Measurements from ENCODE around the gene ZNF165. TPM values are rescaled to one million over a fixed set of nuclear protein-coding genes. Genes with fewer than 3 reads are reported as not detected.
"Not testable (repeated sequence)": the region's sequence is repeated elsewhere in the genome, so short reads cannot be mapped to it uniquely, and the experiment has no call there.

ZNF165 gene
- 3.7 to 4.6 TPM (median 4.0 TPM) in 3 replicates for total RNA-seq

DNA sequence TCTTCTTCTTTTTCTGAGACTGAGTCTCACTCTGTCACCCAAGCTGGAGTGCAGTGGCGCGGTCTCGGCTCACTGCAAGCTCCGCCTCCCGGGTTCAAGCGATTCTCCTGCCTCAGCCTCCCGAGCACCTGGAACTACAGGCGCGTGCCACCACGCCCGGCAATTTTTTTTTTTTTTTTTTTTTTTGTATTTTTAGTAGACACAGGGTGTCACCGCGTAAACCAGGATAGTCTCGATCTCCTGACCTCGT lies at the start of gene ZNF165:
Gene ZNF165, plus strand, starts transcription at position 188 of the 250 bp plus-strand sequence. CDS start 4,913 bp downstream, outside the sequence.
- DNase-seq (ENCODE audit: low spot score in 2 of 2, unreplicated experiment in 2 of 2); H3K27me3 Mint-ChIP-seq (ENCODE audit: low read depth); H3K9me3 Mint-ChIP-seq: not testable (repeated sequence)
- H3K27ac Mint-ChIP-seq: peak within 1 kb of the TSS; percentile 99
- H3K36me3 Mint-ChIP-seq: peaks cover 12% of the 10 kb centered on the region
- H3K4me1 Mint-ChIP-seq: peaks cover 28% of the 10 kb centered on the region
- H3K4me3 Mint-ChIP-seq: peak within 1 kb of the TSS; percentile 98

DNA sequence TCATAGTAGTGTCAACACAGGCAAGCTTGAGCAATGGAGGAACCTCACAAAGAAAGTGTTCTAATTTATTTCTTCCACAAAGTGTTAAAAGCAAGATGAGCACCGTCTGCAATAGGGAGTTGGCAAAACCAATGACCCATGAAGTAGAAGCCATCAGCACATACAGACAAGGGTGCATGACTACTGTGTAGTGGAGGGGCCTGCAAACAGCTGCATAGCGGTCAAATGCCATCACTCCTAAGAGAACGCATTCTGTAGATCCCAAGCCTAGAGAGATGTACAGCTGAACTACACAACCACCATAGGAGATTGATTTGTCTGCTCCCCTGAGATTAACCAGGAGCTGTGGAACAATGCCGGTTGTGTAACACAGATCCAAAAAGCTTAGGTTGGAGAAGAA lies 26.8 kb upstream of the ZNF165 start:
- TF ChIP-seq, protein P1, sequence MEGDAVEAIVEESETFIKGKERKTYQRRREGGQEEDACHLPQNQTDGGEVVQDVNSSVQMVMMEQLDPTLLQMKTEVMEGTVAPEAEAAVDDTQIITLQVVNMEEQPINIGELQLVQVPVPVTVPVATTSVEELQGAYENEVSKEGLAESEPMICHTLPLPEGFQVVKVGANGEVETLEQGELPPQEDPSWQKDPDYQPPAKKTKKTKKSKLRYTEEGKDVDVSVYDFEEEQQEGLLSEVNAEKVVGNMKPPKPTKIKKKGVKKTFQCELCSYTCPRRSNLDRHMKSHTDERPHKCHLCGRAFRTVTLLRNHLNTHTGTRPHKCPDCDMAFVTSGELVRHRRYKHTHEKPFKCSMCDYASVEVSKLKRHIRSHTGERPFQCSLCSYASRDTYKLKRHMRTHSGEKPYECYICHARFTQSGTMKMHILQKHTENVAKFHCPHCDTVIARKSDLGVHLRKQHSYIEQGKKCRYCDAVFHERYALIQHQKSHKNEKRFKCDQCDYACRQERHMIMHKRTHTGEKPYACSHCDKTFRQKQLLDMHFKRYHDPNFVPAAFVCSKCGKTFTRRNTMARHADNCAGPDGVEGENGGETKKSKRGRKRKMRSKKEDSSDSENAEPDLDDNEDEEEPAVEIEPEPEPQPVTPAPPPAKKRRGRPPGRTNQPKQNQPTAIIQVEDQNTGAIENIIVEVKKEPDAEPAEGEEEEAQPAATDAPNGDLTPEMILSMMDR (IDR thresholded peaks at IDR 0.05; ENCODE audit: unreplicated experiment): no peak
- no peaks in the 10 kb centered on the region for H3K9me3 Mint-ChIP-seq
- DNase-seq (ENCODE audit: low spot score in 2 of 2, unreplicated experiment in 2 of 2): no peak
- H3K36me3 Mint-ChIP-seq: no peaks in the 10 kb centered on the region
- no peak overlapping the region for H3K4me3 Mint-ChIP-seq
- H3K27ac Mint-ChIP-seq: no peak overlapping the region
- no peaks in the 10 kb centered on the region for H3K4me1 Mint-ChIP-seq
- peaks cover 42% of the 10 kb centered on the region for H3K27me3 Mint-ChIP-seq (ENCODE audit: low read depth)

DNA sequence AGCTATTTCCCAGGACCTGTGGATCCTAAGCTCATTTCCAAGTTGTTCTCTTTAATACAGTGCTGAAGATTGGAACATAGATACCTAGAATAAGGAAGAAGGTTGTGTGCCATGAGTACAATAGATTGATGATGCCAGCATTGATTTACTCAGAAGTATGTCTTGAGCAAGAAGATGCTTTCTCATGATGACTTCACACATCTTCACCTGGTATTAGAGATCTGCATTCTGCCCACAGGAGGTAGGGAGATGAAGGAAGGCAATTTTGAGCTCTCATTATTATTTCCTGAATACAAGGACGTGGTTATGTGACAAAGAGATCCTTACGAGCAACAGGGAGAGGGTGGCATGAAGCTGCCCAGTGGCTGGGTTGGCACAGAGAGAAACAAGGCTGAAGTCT lies 20.0 kb upstream of the ZNF165 start:
- no peak for DNase-seq (ENCODE audit: low spot score in 2 of 2, unreplicated experiment in 2 of 2)
- Mint-ChIP-seq H3K4me3 (no peak overlapping the region), H3K4me1 (peaks cover 8% of the 10 kb centered on the region), H3K27me3 (ENCODE audit: low read depth) (peaks cover 12% of the 10 kb centered on the region), H3K9me3 (no peaks in the 10 kb centered on the region), H3K36me3 (no peaks in the 10 kb centered on the region), H3K27ac (no peak overlapping the region)
- TF ChIP-seq, protein P1 (IDR thresholded peaks at IDR 0.05; ENCODE audit: unreplicated experiment): no peak

DNA sequence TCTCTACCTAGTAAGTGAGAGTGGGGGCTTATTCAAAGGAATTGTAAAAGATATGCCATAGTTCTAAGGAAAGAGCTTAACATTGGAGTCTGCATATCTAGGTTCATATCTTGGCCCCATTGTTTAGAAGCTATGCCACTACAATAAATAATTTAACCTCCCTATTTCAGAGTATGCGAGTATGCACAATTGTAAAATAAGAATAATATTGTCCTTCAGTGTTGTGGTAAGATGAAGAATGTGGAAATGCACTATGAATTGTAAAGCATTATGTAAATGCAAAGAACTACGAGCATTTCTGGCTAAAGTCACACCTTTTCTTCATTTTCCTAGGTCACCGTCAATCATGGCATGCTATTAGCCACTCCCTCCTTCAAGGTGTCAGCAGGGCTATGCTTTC lies 16.1 kb upstream of the ZNF165 start:
- H3K9me3 Mint-ChIP-seq: no peaks in the 10 kb centered on the region
- H3K27me3 Mint-ChIP-seq (ENCODE audit: low read depth): peaks cover 32% of the 10 kb centered on the region
- peaks cover 22% of the 10 kb centered on the region for H3K4me1 Mint-ChIP-seq
- no peak overlapping the region for H3K4me3 Mint-ChIP-seq
- TF ChIP-seq, protein P1 (IDR thresholded peaks at IDR 0.05; ENCODE audit: unreplicated experiment): no peak
- no peak overlapping the region for H3K27ac Mint-ChIP-seq
- no peak for DNase-seq (ENCODE audit: low spot score in 2 of 2, unreplicated experiment in 2 of 2)
- H3K36me3 Mint-ChIP-seq: no peaks in the 10 kb centered on the region

DNA sequence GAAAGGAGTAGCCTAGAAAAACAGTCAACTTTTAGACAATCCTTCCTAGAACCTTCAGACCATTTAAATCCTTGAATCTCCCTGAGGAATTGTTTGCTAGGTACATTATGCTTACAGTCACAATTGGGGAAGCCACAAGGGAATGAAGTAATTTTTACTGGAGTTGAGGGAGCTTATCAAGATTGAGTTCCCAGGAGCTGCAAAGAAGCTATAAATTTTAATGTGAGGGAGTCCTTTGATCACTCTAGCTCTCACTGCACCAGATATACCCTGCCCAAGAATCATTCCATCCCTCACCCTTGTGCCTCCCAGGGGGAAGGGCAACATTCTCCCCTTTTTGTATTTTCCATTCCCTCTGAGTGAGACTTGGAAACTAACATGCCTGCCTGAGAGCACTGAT lies 12.3 kb upstream of the ZNF165 start:
- no peaks in the 10 kb centered on the region for H3K9me3 Mint-ChIP-seq
- H3K36me3 Mint-ChIP-seq: no peaks in the 10 kb centered on the region
- peak overlapping the region; percentile 51 for H3K4me3 Mint-ChIP-seq
- H3K4me1 Mint-ChIP-seq: peaks cover 25% of the 10 kb centered on the region
- peaks cover 48% of the 10 kb centered on the region for H3K27me3 Mint-ChIP-seq (ENCODE audit: low read depth)
- no peak for DNase-seq (ENCODE audit: low spot score in 2 of 2, unreplicated experiment in 2 of 2)
- TF ChIP-seq, protein P1 (IDR thresholded peaks at IDR 0.05; ENCODE audit: unreplicated experiment): no peak
- H3K27ac Mint-ChIP-seq: peak overlapping the region; percentile 80

DNA sequence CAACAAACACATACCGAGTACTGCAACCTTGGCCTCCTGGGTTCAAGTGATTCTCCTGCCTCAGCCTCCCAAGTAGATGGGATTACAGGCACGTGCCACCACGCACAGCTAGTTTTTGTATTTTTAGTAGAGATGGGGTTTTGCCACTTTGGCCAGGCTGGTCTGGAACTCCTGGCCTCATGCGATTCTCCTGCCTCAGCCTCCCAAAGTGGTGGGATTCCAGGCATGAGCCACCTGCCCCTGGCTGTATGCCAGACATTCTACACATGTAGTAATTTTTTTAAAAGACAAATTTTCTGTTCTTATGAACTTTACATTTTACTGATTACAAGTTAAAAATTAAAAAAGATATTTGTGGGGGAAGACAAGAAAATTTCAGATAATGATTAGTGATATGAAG lies 9.4 kb upstream of the ZNF165 start:
- not testable (repeated sequence) for H3K36me3 Mint-ChIP-seq; H3K9me3 Mint-ChIP-seq; H3K4me3 Mint-ChIP-seq; DNase-seq (ENCODE audit: low spot score in 2 of 2, unreplicated experiment in 2 of 2); H3K27ac Mint-ChIP-seq
- peaks cover 43% of the 10 kb centered on the region for H3K27me3 Mint-ChIP-seq (ENCODE audit: low read depth)
- peaks cover 25% of the 10 kb centered on the region for H3K4me1 Mint-ChIP-seq

DNA sequence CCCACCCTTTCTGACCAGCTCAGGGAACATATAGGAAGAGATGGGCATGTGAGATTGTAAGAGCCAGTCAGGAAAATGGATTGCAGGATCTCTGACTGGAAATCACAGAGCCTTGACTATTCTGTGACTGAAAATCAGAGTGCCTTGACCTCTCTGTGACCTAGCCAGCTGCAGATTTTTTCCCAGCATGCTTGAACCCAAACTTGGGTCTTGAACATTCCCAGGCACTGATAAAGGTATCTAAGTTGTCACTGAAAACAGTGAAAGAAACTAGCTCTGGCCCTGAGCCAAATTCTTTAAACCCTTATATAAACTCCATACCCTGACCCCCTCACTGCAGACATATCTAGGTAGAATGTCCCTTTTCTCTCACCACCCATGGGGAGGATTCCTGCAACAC lies 2.3 kb upstream of the ZNF165 start:
- H3K4me3 Mint-ChIP-seq: no peak overlapping the region
- peaks cover 28% of the 10 kb centered on the region for H3K4me1 Mint-ChIP-seq
- TF ChIP-seq, protein P1 (IDR thresholded peaks at IDR 0.05; ENCODE audit: unreplicated experiment): no peak
- no peaks in the 10 kb centered on the region for H3K36me3 Mint-ChIP-seq
- no peak for DNase-seq (ENCODE audit: low spot score in 2 of 2, unreplicated experiment in 2 of 2)
- no peaks in the 10 kb centered on the region for H3K9me3 Mint-ChIP-seq
- H3K27ac Mint-ChIP-seq: peak overlapping the region; percentile 89
- peaks cover 6% of the 10 kb centered on the region for H3K27me3 Mint-ChIP-seq (ENCODE audit: low read depth)

Measured in mesothelial cell of epicardium (in vitro differentiated cells).